ENCODE measurements around the gene FOXA2. TPM values are rescaled to one million over a fixed set of nuclear protein-coding genes. Genes with fewer than 3 reads are reported as not detected.

FOXA2 gene
- total and polyA plus RNA-seq, 2 of the 13 experiments (the other 11 are each of a cell fraction or from before 2014, with no cell fraction given), result 8.8 to 12.2 TPM

- TF ChIP-seq SALL2 (CRISPR knock-in tag; IDR thresholded peaks at IDR 0.05) (peak; percentile 77), KLF9 (CRISPR knock-in tag; IDR thresholded peaks at IDR 0.05; ENCODE audit: low read depth) (no peak), ZNF768 (CRISPR knock-in tag; IDR thresholded peaks at IDR 0.05) (peak; percentile 79), ZFP36L1 (CRISPR knock-in tag; IDR thresholded peaks at IDR 0.05) (no peak), ZNF430 (CRISPR knock-in tag; IDR thresholded peaks at IDR 0.05) (peak; percentile 79; the same call in 1 of the 2 replicates), EZH2 (conservative IDR thresholded peaks at IDR 0.05; ENCODE audit: low read depth, low read length) (peak; percentile 45), ZNF562 (CRISPR knock-in tag; IDR thresholded peaks at IDR 0.05; ENCODE audit: borderline replicate concordance) (no peak), NFE2L1 (CRISPR knock-in tag; IDR thresholded peaks at IDR 0.05; ENCODE audit: borderline replicate concordance) (no peak), ZNF776 (CRISPR knock-in tag; IDR thresholded peaks at IDR 0.05) (0 out of 2 replicates have a peak, but pooled peaks have one; percentile 44), FOXO1 (CRISPR knock-in tag; IDR thresholded peaks at IDR 0.05) (0 out of 2 replicates have a peak, but pooled peaks have one; percentile 31), ZBTB7B (CRISPR knock-in tag; IDR thresholded peaks at IDR 0.05) (peak; percentile 95), ZNF530 (CRISPR knock-in tag; IDR thresholded peaks at IDR 0.05; ENCODE audit: low read depth) (no peak), MAFK (conservative IDR thresholded peaks at IDR 0.05 in 1 of 2, IDR thresholded peaks at IDR 0.05 in 1 of 2; ENCODE audit: low read length in 2 of 2) (no peak), ZNF549 (CRISPR knock-in tag; IDR thresholded peaks at IDR 0.05) (no peak), SP140L (CRISPR knock-in tag; IDR thresholded peaks at IDR 0.05; ENCODE audit: borderline replicate concordance) (no peak; the same call in 1 of the 2 replicates), CREBL2 (CRISPR knock-in tag; IDR thresholded peaks at IDR 0.05; ENCODE audit: borderline replicate concordance) (no peak), ASH2L (IDR thresholded peaks at IDR 0.05; ENCODE audit: insufficient read length, low read depth, low read length) (peak; percentile 64), ZFP41 (CRISPR knock-in tag; IDR thresholded peaks at IDR 0.05; ENCODE audit: borderline replicate concordance) (no peak), KDM6A (CRISPR knock-in tag; IDR thresholded peaks at IDR 0.05; ENCODE audit: low read depth) (no peak), PPARG (CRISPR knock-in tag; conservative IDR thresholded peaks at IDR 0.05) (0 out of 2 replicates have a peak, but pooled peaks have one; percentile 52), ZNF670 (CRISPR knock-in tag; IDR thresholded peaks at IDR 0.05; ENCODE audit: borderline replicate concordance) (0 out of 2 replicates have a peak, but pooled peaks have one; percentile 50), ZNF281 (CRISPR knock-in tag; IDR thresholded peaks at IDR 0.05; ENCODE audit: borderline replicate concordance) (no peak), E2F5 (CRISPR knock-in tag; conservative IDR thresholded peaks at IDR 0.05) (0 out of 2 replicates have a peak, but pooled peaks have one; percentile 29), HMG20B (CRISPR knock-in tag; conservative IDR thresholded peaks at IDR 0.05) (peak; percentile 29; the same call in 1 of the 2 replicates), NCOA2 (CRISPR knock-in tag; IDR thresholded peaks at IDR 0.05) (peak; percentile 49; the same call in 1 of the 2 replicates), KDM4B (CRISPR knock-in tag; IDR thresholded peaks at IDR 0.05) (peak; percentile 91; the same call in 1 of the 2 replicates)
Measured at GRCh38 chr20:22586645-22587310, 2.4 kb upstream of the FOXA2 start (continued).
